MCF 10A (cell line): ENCODE results near the gene LRRC39. TPM values are rescaled to one million over a fixed set of nuclear protein-coding genes. Genes with fewer than 3 reads are reported as not detected.

Experiments
- BruUV-seq: library from RNA; stranded (reverse); fragments of 400-500 nt; replicated peaks from 2 replicates; lab custom pipeline; 2021; lab: Mats Ljungman, UMichigan
- CTCF ChIA-PET: fragments of 300-600 bp; sonication (Branson Sonifier 250); formaldehyde crosslinking; extraction: SDS; loops from one replicate; lab custom pipeline; 2021; ENCODE audit warnings: antibody characterized with exemption, inconsistent platforms; lab: Yijun Ruan, JAX
- POLR2A ChIA-PET: fragments of 300-600, 350-650 bp; sonication (Branson Sonifier 250); formaldehyde crosslinking; extraction: SDS; loops from one replicate; lab custom pipeline; 2020; ENCODE audit warnings: antibody characterized with exemption, inconsistent platforms; lab: Yijun Ruan, JAX
- DNase-seq: peaks from one replicate; pipeline ENCODE4 v3.0.0-alpha.2; 2018; ENCODE audit not compliant: unreplicated experiment
- H3K27ac Mint-ChIP-seq: one replicate; pipeline ENCODE4 v1.8.0; 2022; ENCODE audit warnings: mild to moderate bottlenecking, low read depth, mixed read lengths; ENCODE audit not compliant: unreplicated experiment
- H3K27me3 Mint-ChIP-seq: one replicate; pipeline ENCODE4 v1.8.0; 2022; ENCODE audit warnings: mixed read lengths; ENCODE audit not compliant: insufficient read depth, unreplicated experiment
- H3K36me3 Mint-ChIP-seq: one replicate; pipeline ENCODE4 v1.8.0; 2022; ENCODE audit warnings: mild to moderate bottlenecking, moderate library complexity, mixed read lengths; ENCODE audit not compliant: insufficient read depth, unreplicated experiment
- H3K4me1 Mint-ChIP-seq: one replicate; pipeline ENCODE4 v1.8.0; 2022; ENCODE audit warnings: mixed read lengths; ENCODE audit not compliant: insufficient read depth, unreplicated experiment
- H3K4me3 Mint-ChIP-seq: one replicate; pipeline ENCODE4 v1.8.0; 2022; ENCODE audit warnings: mild to moderate bottlenecking, moderate library complexity, mixed read lengths; ENCODE audit not compliant: unreplicated experiment
- H3K9me3 Mint-ChIP-seq: one replicate; pipeline ENCODE4 v1.8.0; 2022; ENCODE audit warnings: mixed read lengths; ENCODE audit not compliant: unreplicated experiment
- CTCF ChIP-seq: fragments of 200-600 bp; IDR thresholded peaks from one replicate; pipeline ENCODE4 v1.8.0; 2022; ENCODE audit warnings: antibody characterized with exemption, mild to moderate bottlenecking; ENCODE audit not compliant: unreplicated experiment
- intact Hi-C: fragments of 100-400 bp; cut with micrococcal nuclease; formaldehyde crosslinking; loops from 2 replicates; pipeline ENCODE4 v1.14.1; 2022
- total RNA-seq: library from RNA; stranded (reverse); gene quantifications from 2 replicates; pipeline ENCODE4 v1.2.3, GENCODE V29; 2022

The LRRC39 gene
- total RNA-seq, 1 experiment from 2014 or later: 0.65 TPM

GRCh38 chr1:100184536-100184935, 6.5 kb upstream of the LRRC39 start:
- H3K36me3 Mint-ChIP-seq: no peaks in the 10 kb centered on the region
- H3K9me3 Mint-ChIP-seq: no peaks in the 10 kb centered on the region
- no peak overlapping the region for H3K4me3 Mint-ChIP-seq
- no peaks in the 10 kb centered on the region for H3K27me3 Mint-ChIP-seq
- ChIA-PET CTCF (interaction anchor here (1.1 kb wide), 1 partner anchor 20 kb away, joined by 3 read pairs; no protein-coding TSS in a partner anchor), POLR2A (no interaction called here)
- no TSS peak for BruUV-seq
- TF ChIP-seq CTCF: no peak
- no peak for DNase-seq
- no peaks in the 10 kb centered on the region for H3K4me1 Mint-ChIP-seq
- intact Hi-C loops: no loop called here
- no peak overlapping the region for H3K27ac Mint-ChIP-seq

- DNase-seq: no peak
- BruUV-seq: no TSS peak
- Mint-ChIP-seq H3K27ac (no peak overlapping the region), H3K4me1 (no peaks in the 10 kb centered on the region), H3K27me3 (no peaks in the 10 kb centered on the region), H3K4me3 (no peak overlapping the region), H3K9me3 (no peaks in the 10 kb centered on the region), H3K36me3 (no peaks in the 10 kb centered on the region)
- POLR2A ChIA-PET: interaction anchor here (0.9 kb wide), 1 partner anchor 82 kb away, joined by 3 read pairs; the partner anchor contains the start of gene RTCA
- CTCF ChIA-PET: interaction anchor here (1.1 kb wide), 1 partner anchor 19 kb away, joined by 3 read pairs; no protein-coding TSS in a partner anchor
- intact Hi-C loops: no loop called here
- no peak for TF ChIP-seq CTCF
Measured at GRCh38 chr1:100183370-100183769, 5.3 kb upstream of the LRRC39 start.

- ChIA-PET POLR2A (no interaction called here), CTCF (no interaction called here)
- Mint-ChIP-seq H3K4me3 (no peak overlapping the region), H3K27me3 (no peaks in the 10 kb centered on the region), H3K4me1 (no peaks in the 10 kb centered on the region), H3K9me3 (no peaks in the 10 kb centered on the region), H3K27ac (no peak overlapping the region), H3K36me3 (no peaks in the 10 kb centered on the region)
- DNase-seq: no peak
- BruUV-seq: no TSS peak
- intact Hi-C loops: no loop called here
- TF ChIP-seq CTCF: no peak
Measured at GRCh38 chr1:100177295-100178041, 588 bp downstream of the LRRC39 start.

DNA sequence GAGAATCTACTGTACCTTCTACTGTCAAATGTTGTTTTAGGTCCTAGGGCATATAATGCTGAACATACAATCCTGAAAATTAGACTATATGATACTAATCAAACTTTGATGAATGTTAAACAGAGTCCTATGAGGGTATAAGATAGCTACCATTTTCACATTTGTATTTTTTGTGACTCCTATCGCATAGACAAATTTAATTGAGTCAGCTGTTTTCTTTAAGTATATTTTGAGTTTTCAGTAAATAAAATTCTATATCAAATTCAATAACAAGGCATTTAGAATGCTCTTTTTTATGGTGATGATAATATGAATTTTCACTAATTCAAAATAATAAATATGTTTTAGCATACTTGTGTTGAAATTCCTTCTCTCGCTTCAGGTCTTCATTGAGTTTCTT, 10.0 kb downstream of the LRRC39 start:
- Mint-ChIP-seq H3K4me3 (no peak overlapping the region), H3K36me3 (peaks cover 6% of the 10 kb centered on the region), H3K27ac (no peak overlapping the region), H3K4me1 (no peaks in the 10 kb centered on the region), H3K9me3 (no peaks in the 10 kb centered on the region), H3K27me3 (no peaks in the 10 kb centered on the region)
- BruUV-seq: no TSS peak
- TF ChIP-seq CTCF: no peak
- CTCF ChIA-PET: interaction anchor here (0.6 kb wide), 1 partner anchor 280 kb away, joined by 3 read pairs; no protein-coding TSS in a partner anchor
- POLR2A ChIA-PET: interaction anchor here (0.9 to 1.3 kb wide), 2 partner anchors 12 to 17 kb away, joined by 3 to 4 read pairs; no protein-coding TSS in a partner anchor
- no peak for DNase-seq
- intact Hi-C loops: no loop called here
